Stomach (tissue), 9 donors: ENCODE data around the gene ARL15. TPM values are rescaled to one million over a fixed set of nuclear protein-coding genes. Genes with fewer than 3 reads are reported as not detected.

ENCODE experiments used
- DNase-seq, 2 donors: peaks; one replicate each; pipeline versions ENCODE4 v3.0.0 to v3.0.0-alpha.2; 2013 to 2019
- H3K27ac ChIP-seq, 5 donors: fragments of 200-600 bp in 4 of 5; sonication (generic) in 4 of 5; one replicate each; pipeline ENCODE4 v1.5.1; 2013 to 2019; ENCODE audit warnings: mild to moderate bottlenecking in 1 of 5, moderate library complexity in 1 of 5
- H3K27me3 ChIP-seq, 3 donors: fragments of 200-600 bp; sonication (generic); one replicate each; pipeline ENCODE4 v1.5.1; 2017 to 2019; ENCODE audit warnings: mixed run types in 1 of 3
- H3K36me3 ChIP-seq, 4 donors: fragments of 200-600 bp; sonication (generic); 1 replicate in 3 of 4; 2 replicates in 1 of 4; pipeline ENCODE4 v1.5.1; 2016 to 2019
- H3K4me1 ChIP-seq, 4 donors: fragments of 200-600 bp; sonication (generic); one replicate each; pipeline ENCODE4 v1.5.1; 2016 to 2019
- H3K4me3 ChIP-seq, 4 donors: fragments of 200-600 bp; sonication (generic) in 3 of 4; one replicate each; pipeline ENCODE4 v1.5.1; 2016 to 2019; ENCODE audit warnings: mild to moderate bottlenecking in 1 of 4
- H3K9me3 ChIP-seq, 4 donors: fragments of 200-600 bp; sonication (generic); one replicate each; pipeline ENCODE4 v1.5.1; 2016 to 2019
- CTCF ChIP-seq, 7 experiments: fragments of 450-650 bp in 4 of 7; fragments of 200-600 bp in 3 of 7; sonication (generic) in 3 of 7; IDR thresholded peaks; one replicate each; pipeline ENCODE4 v1.5.1; 2016 to 2019; ENCODE audit warnings: antibody characterized with exemption in 7 of 7, control low read depth in 2 of 7, mild to moderate bottlenecking in 1 of 7
- EP300 ChIP-seq: sonication (generic); formaldehyde crosslinking; IDR thresholded peaks from one replicate; pipeline ENCODE4 v1.6.1; 2017; ENCODE audit warnings: antibody characterized with exemption
- POLR2A ChIP-seq, 4 donors: fragments of 450-650 bp; IDR thresholded peaks; one replicate each; pipeline ENCODE4 v1.6.1; 2016; ENCODE audit warnings: antibody characterized with exemption in 4 of 4, control low read depth in 2 of 4, mild to moderate bottlenecking in 1 of 4, moderate library complexity in 1 of 4
- POLR2AphosphoS5 ChIP-seq, 3 donors: sonication (generic); formaldehyde crosslinking; IDR thresholded peaks; one replicate each; pipeline ENCODE4 v1.6.1; 2016; ENCODE audit warnings: antibody characterized with exemption in 3 of 3
- WGBS, 5 donors: extraction: QIAGEN DNeasy Blood & Tissue Kit in 3 of 5; methylation state at CpG; one replicate each; pipeline versions ENCODE4 v1.1.5 to v1.1.7; 2013 to 2018; 5-methylcytosine and 5-hydroxymethylcytosine counted together
- intact Hi-C: fragments of 100-400 bp; cut with DNase I; formaldehyde crosslinking; loops from one replicate; pipeline ENCODE4 v1.15.1; 2023; ENCODE audit warnings: low total_unique reads
- polyA plus RNA-seq, 3 donors: library from polyadenylated mRNA; stranded (reverse); fragments of 200-250 nt; gene quantifications; one replicate each; pipeline ENCODE4 v1.2.3, GENCODE V29; 2013
- total RNA-seq, 5 donors: library from RNA; depleted of rRNA; stranded (reverse); fragments of >200 nt; gene quantifications; one replicate each; pipeline versions ENCODE4 v1.1.0 to v1.2.3, GENCODE V29; 2014 to 2016
- donor health status: healthy with polysubstance abuse.
- donor health status: Bipolar disorder and iron deficiency.
- donor health status: healthy.

Gene ARL15
- total and polyA plus RNA-seq, 8 donors, result 1.7 to 72.7 (median 12.6) TPM

GRCh38 chr5:54221135-54221534 lies 89.2 kb downstream of the ARL15 start:
- WGBS, 5 donors, result 82 to 97% (median 90%) methylated on average over 1 of the region's 1 CpG
- intact Hi-C loops, result loop anchor here (5.0 to 10.0 kb wide), 2 partner anchors 749 to 956 kb away; no protein-coding TSS in a partner anchor
- TF ChIP-seq POLR2A (IDR thresholded peaks at IDR 0.05), result no peak
- TF ChIP-seq POLR2AphosphoS5 (IDR thresholded peaks at IDR 0.05), result no peak
- no peak for TF ChIP-seq EP300
- TF ChIP-seq CTCF (IDR thresholded peaks at IDR 0.05), result no peak
- no peak for DNase-seq
- peaks cover 0 to 31% (median 15%) of the 10 kb centered on the region in 4 donors for H3K4me1 ChIP-seq
- no peaks in the 10 kb centered on the region for H3K27me3 ChIP-seq
- no peaks in the 10 kb centered on the region for H3K36me3 ChIP-seq
- H3K9me3 ChIP-seq, result no peaks in the 10 kb centered on the region
- no peak overlapping the region for H3K4me3 ChIP-seq
- peak overlapping the region in 2 of 5 donors; percentile 9 to 11 for H3K27ac ChIP-seq

- Histone ChIP-seq H3K27me3 (no peaks in the 10 kb centered on the region), H3K36me3 (no peaks in the 10 kb centered on the region), H3K27ac (peak overlapping the region in 2 of 5 donors; percentile 9 to 40), H3K4me1 (peaks cover 0 to 31% (median 15%) of the 10 kb centered on the region in 4 donors), H3K4me3 (peak overlapping the region in 3 of 4 donors; percentile 16 to 19 (median 18)), H3K9me3 (no peaks in the 10 kb centered on the region)
- DNase-seq, result no peak
- TF ChIP-seq POLR2A (IDR thresholded peaks at IDR 0.05) (no peak), POLR2AphosphoS5 (IDR thresholded peaks at IDR 0.05) (no peak)
- intact Hi-C loops, result loop anchor here (5.0 to 10.0 kb wide), 2 partner anchors 748 to 956 kb away; no protein-coding TSS in a partner anchor
- 53 to 70% (median 57%) methylated on average over 12 of the region's 12 CpGs for WGBS, 5 donors
Measured at GRCh38 chr5:54220230-54221040, 89.9 kb downstream of the ARL15 start.

GRCh38 chr5:54217826-54218503 lies 92.4 kb downstream of the ARL15 start:
- WGBS, 5 donors, result 53 to 61% (median 55%) methylated on average over 8 of the region's 8 CpGs
- peak; percentile 27 to 89 for DNase-seq
- Histone ChIP-seq H3K4me1 (peaks cover 0 to 36% (median 15%) of the 10 kb centered on the region in 4 donors), H3K4me3 (no peak overlapping the region), H3K27me3 (no peaks in the 10 kb centered on the region), H3K9me3 (no peaks in the 10 kb centered on the region), H3K27ac (no peak overlapping the region), H3K36me3 (no peaks in the 10 kb centered on the region)
- TF ChIP-seq POLR2A (IDR thresholded peaks at IDR 0.05) (no peak), POLR2AphosphoS5 (IDR thresholded peaks at IDR 0.05) (no peak), CTCF (IDR thresholded peaks at IDR 0.05) (peak in 5 of 7 experiments; percentile 49 to 81 (median 70))
- intact Hi-C loops, result no loop called here

- no peak for DNase-seq
- Histone ChIP-seq H3K27me3 (no peaks in the 10 kb centered on the region), H3K36me3 (no peaks in the 10 kb centered on the region), H3K9me3 (no peaks in the 10 kb centered on the region), H3K4me1 (peaks cover 0 to 36% (median 7%) of the 10 kb centered on the region in 4 donors), H3K4me3 (no peak overlapping the region), H3K27ac (no peak overlapping the region)
- 90 to 95% (median 92%) methylated on average over 12 of the region's 12 CpGs for WGBS, 5 donors
- intact Hi-C loops, result no loop called here
- TF ChIP-seq EP300 (no peak), POLR2A (IDR thresholded peaks at IDR 0.05) (no peak), POLR2AphosphoS5 (IDR thresholded peaks at IDR 0.05) (no peak), CTCF (IDR thresholded peaks at IDR 0.05) (no peak)
Measured at GRCh38 chr5:54215233-54215736, 95.1 kb downstream of the ARL15 start.
